GM19023 (cell line): ENCODE measurements around the gene RPTOR.

Source experiments
- ATAC-seq: cut with Tn5 transposase; IDR thresholded peaks from one replicate; pipeline ENCODE4 v1.9.1; 2021; ENCODE audit warnings: mild to moderate bottlenecking, moderate library complexity; ENCODE audit not compliant: unreplicated experiment

Gene RPTOR

DNA sequence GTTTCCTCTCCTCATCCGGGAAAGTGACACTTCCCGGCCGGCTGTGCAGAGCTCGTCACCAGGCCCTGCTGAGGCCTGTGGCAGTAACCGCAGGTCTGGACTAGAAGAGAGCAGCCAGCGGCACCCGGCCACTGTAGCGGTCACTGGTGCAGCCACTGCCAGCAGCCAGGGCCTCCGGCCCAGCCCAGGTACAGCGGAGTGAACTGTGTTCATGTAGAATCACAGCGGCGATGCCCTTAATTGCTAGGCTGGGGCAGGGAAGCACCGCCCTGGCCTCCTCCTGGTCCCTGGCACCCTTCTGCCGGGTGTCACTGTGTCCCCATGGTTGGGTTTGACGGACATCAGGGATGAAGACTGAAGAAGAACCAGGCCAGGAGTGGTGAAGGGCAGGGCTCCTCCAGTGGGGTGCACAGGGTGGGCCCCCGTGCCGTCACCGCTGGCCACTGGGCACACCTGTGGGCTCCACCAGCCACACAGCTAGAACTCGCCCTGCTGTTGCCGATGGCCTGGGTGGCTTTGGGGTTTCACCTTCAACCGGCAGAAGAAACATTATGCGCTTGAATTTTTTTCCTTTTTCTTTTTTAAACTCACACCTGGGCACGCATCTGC is 281.8 kb downstream of the RPTOR start:
- no peak for ATAC-seq

DNA sequence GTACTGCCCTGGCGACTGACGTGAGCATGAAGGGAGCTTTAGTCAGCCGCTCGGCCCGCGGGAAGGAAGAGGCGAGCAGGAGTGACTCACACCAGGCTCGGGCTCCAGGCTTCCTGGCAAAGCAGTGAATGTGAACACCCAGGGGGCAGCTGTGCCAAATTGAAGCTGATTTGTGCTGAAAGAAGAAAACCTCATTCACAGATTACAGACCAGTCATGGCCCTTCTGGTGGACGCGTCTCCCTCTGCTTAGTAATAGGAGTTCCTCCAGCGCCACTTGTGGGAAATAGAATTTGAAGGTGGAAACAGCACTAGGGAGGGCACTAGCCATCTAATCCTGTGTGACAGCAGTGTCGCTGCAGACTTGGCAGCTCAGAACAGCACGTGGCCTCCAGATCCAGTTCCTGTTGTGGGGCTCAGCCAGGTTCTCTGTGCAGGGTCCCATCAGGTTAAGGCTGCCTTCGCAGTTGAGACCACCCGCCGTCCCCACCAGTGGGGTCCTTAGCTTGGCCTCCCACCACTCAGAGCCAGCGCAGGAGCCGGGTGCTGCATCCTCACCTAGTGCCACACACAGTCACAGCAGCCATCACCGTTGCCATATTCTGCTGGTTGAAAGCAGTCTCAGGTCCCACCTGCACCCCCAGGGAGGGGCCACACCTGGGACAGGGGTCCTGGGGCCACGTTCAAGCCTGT is 282.5 kb downstream of the RPTOR start:
- no peak for ATAC-seq

DNA sequence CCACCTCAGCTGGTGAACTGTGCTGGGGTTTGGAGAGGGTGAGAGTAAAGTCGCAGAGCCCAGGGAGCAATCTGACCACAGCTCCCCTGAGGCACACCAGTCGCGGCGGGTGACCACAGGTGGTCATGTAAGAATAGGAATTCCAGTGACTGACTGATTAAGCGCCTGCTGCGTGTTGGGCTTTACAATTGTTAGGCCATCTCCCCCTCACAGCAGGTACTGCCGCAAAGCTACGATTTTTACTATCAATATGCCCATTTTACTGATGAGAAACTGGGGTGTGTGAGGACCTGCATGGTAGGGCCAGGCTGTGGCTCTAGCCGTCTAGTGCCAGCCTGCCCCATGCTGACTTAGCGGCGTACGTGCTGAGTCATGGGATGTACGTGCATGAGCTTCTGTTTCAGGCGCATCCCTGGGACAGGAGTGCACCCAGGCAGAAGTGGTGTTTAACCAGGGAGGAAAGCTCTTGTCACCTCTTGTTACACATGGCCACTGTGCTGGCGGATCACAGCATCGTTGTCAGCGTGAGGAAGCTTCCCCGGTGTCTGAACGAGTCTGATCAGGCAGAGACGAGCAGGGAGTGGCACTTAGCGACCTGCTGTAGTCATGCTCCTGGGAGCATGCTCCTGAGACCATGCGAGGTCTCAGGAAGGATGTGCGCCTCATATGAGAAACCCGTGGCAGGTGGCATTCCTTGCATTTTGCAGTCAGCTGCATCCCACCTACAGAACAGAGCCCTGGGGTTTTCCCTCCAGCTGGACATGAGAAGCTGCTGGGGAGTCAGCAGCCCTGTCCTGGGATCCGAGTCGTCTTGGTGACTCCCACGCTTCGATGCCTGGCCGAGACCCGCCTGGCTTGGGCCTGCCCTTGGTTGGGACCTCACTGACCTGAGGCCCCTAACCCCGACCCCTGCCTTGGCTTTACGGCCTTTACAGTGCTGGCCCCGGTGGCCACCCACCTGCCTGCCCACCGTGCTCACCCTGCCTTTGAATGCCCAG is 283.3 kb downstream of the RPTOR start:
- no peak for ATAC-seq

GRCh38 chr17:80829166-80829813 is 284.7 kb downstream of the RPTOR start:
- ATAC-seq, result no peak

DNA sequence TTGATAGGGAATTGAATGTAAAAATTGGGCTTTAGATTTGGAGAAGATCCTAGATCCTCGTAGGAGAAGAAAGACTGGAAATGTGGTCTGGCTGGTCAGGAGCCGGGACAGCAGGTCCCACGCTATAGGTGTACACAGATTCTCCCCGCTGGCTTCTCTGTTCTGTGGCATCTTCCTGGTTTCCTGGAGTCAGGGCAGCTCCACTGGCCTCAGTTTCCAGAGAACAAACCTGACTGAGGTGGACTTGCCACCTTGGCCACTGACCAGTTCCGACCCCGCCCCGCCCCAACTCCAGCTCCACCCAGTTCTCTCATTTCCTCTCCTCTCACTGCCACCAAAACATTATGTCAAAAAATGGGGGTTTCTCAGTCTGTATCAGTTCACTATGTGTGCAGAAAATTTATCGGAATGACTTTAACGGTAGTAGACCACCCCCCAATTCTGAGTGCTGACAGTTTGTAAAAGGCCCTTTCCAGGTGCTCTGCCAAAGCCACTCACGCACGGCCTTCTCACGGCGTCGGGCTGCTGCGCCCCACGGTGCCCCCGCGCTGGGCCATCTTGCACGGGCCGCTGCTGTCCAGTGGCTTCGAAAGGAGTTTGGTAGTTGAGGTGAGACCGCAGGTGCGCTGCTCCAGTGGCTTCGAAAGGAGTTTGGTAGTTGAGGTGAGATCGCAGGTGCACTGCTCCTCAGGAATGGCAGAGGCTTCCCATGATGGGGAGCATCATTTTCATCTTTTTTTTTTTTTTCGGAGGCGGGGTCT is 285.6 kb downstream of the RPTOR start:
- ATAC-seq, result no peak

GRCh38 chr17:80831491-80831890 is 286.9 kb downstream of the RPTOR start:
- no peak for ATAC-seq

GRCh38 chr17:80832266-80832676 is 287.6 kb downstream of the RPTOR start:
- ATAC-seq, result no peak

- peak; percentile 76 for ATAC-seq
These were observed 288.4 kb downstream of the RPTOR start for GRCh38 chr17:80832888-80833583.

DNA sequence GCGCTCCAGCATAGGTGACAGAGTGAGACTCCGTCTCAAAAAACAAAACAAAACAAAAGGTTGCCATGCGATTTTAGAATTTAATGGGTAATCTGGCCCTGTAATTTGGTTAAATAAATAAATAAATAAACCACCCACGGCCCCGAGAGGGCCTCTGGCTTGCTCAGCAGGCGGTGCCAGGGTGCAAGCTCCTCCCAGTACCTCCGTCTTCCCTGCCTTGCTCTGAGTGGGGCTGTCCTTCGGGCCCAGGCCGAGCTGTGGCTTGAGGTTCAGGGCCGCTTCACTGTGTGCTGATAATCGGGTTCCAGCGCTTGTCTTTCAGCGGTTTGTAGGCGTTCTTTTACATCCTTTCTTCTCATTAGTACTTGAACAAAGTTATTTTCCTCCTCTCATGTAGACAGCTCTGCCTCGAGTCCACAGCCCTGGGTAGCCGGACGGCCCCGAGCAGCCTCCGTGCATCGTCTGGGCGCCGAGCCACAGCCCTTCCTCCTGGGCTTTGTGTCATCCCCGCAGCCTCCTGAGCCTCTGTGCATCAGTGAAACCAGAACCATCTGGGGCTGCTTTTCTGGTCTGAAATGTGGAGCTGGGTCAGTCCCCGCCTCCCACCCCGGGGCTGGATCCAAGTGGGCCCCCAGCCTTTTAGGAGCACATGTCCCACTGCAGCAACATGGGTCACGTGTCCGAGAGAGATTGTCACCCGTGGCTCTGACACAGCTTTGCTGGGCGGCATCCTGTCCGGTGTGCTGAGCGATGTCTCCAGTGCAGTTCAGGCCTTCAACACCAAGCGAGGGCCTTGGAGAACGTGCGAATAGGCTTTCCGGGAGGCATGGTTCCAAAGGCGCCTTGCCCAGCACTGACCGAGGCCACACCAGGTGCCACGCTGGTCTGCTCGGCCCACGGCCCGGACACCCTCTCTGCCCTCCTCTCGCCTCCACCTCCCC is 289.6 kb downstream of the RPTOR start:
- no peak for ATAC-seq

GRCh38 chr17:80834893-80835275 is 290.2 kb downstream of the RPTOR start:
- no peak for ATAC-seq

DNA sequence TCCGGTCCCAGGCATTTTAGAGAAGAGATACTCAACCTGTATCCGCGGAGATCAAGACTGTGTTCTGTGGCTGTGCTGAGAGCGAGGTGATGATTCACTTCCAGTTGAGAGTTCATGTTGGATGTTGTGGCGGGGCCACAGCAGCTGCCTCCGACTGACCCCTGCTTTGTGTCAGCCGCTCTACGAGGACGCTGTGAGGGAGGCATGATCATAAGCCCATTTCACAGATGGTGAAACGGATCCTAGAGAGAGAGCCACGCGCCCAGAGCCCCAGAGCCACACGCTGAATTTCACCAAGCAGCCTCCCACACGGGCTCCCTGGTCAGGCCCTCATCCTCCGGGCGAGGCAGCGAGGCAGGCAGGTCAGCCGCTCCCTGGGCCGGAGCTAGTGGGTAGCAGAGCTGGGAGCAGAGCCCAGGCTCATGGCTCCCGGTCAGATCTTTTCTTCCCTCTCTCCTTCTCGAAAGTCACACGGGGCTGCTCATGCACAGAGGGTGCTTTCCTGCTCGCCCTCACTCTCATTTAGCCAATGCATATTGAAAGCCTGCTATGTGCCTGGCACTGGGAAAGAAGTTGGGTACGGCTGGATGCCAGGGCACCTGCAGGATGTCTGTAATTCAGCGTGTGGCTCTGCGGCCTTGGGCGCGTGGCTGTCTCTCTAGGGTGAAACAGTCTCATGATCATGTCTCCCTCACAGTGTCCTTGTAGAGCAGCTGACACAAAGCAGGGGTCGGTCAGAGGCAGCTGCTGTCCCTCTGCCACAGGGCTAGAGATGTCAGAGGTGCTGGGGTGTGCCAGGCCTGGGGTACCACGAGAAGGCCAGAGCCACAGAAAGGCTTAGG is 291.4 kb downstream of the RPTOR start:
- no peak for ATAC-seq

DNA sequence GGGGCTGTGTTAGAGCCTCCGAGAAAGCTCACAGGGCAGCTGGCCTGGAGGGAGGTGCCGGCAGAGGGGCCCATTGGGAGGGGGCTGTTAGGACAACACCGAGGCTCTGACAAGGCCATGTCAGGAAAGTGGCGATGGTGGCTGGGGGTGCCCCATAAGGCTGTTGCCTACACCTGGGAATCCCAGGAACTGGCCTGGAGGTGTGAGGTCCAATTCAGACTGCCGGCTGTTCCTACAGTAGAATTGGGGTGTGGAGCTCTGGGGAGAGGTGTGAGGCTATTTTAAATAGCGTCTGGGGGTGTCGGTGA is 292.0 kb downstream of the RPTOR start:
- no peak for ATAC-seq

GRCh38 chr17:80836971-80837481 is 292.4 kb downstream of the RPTOR start:
- no peak for ATAC-seq

DNA sequence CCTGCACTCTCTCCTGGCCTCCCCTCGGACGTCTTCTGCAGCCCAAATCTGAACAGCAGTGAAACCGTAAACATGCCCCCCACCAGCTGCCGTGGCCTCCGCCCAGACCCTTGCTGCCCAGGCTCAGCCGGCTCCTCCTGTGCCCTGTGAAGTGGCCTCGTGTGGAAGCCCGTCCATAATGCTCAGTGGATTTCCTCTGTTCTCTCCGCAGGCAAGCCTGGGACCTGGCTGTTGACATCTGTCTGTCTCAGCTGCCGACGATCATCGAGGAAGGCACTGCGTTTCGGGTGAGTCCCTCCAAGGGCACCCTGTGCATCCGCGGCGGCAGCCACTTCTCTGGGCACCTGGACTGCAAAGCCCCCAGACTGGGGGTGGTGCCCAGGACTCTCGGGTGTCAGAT is 293.1 kb downstream of the RPTOR start:
- ATAC-seq, result no peak

- ATAC-seq, result no peak
These were observed 293.8 kb downstream of the RPTOR start for GRCh38 chr17:80838311-80839025.

DNA sequence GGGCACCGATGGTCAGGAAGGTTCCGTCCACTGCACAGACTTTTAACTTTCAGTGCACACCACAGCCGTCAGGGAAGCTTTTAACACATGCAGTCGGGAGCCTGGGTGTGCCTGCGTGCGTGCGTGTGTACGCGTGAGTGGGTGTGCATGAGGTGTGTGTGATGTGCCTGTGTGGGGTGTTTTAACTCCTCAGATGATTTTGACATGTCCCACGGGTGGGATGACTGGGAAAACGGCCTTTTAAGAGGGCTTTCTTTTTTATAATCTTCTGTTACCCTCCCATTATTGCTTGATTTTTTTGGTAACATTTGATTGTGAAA is 294.3 kb downstream of the RPTOR start:
- no peak for ATAC-seq

- ATAC-seq, result no peak
These were observed 294.9 kb downstream of the RPTOR start for GRCh38 chr17:80839511-80839941.
